Endothelial cell of umbilical vein (primary cell): ENCODE data around the gene EHD2. TPM values are rescaled to one million over a fixed set of nuclear protein-coding genes. Genes with fewer than 3 reads are reported as not detected.

Experiments used
- BruUV-seq: library from RNA; stranded (reverse); fragments of 400-500 nt; replicated peaks from 2 replicates; lab custom pipeline; 2021; lab: Mats Ljungman, UMichigan
- CTCF ChIA-PET: fragments of 300-600, 350-600 bp; sonication (Branson Sonifier 250); formaldehyde crosslinking; loops from one replicate; lab custom pipeline; 2021; ENCODE audit warnings: antibody characterized with exemption, inconsistent platforms; lab: Charles Lee
- POLR2A ChIA-PET: fragments of 300-600, 350-600 bp; sonication (Branson Sonifier 250); formaldehyde crosslinking; loops from one replicate; lab custom pipeline; 2021; ENCODE audit warnings: antibody characterized with exemption, inconsistent platforms; lab: Charles Lee
- DNase-seq: peaks from one replicate; pipeline ENCODE4 v3.0.0-alpha.2; 2011; ENCODE audit warnings: low read depth, low spot score
- FAIRE-seq: peaks from 2 replicates; lab custom pipeline; 2011; peaks lifted over from hg19 to GRCh38; lab: Jason Lieb, UNC
- H2AFZ ChIP-seq: 2 replicates; pipeline ENCODE4 v1.6.0; 2012; ENCODE audit warnings: low read depth, low read length, control low read depth, inconsistent platforms
- H3K27ac ChIP-seq: 2 replicates; pipeline ENCODE4 v1.5.1; 2011; ENCODE audit warnings: low read depth, mild to moderate bottlenecking, control low read depth, low read length, moderate library complexity; ENCODE audit not compliant: insufficient read depth
- H3K27me3 ChIP-seq, 2 experiments: 2 replicates each; pipeline versions ENCODE4 v1.6.0 to v1.6.1; 2011; ENCODE audit warnings: low read length in 2 of 2, mixed read lengths in 1 of 2; ENCODE audit not compliant: control insufficient read depth in 2 of 2, insufficient read depth in 2 of 2
- H3K36me3 ChIP-seq, 2 experiments: 2 replicates in 1 of 2; 3 replicates in 1 of 2; pipeline ENCODE4 v1.5.1; 2011; ENCODE audit warnings: low read length in 2 of 2, mild to moderate bottlenecking in 1 of 2, moderate library complexity in 1 of 2; ENCODE audit not compliant: control insufficient read depth in 2 of 2, insufficient read depth in 2 of 2; ENCODE audit errors: extremely low read depth in 1 of 2
- H3K4me1 ChIP-seq: 3 replicates; pipeline ENCODE4 v1.5.1; 2011; ENCODE audit warnings: mild to moderate bottlenecking, low read length; ENCODE audit not compliant: control insufficient read depth, insufficient read depth; ENCODE audit errors: extremely low read depth
- H3K4me2 ChIP-seq: 2 replicates; pipeline ENCODE4 v1.6.1; 2011; ENCODE audit warnings: low read length, control low read depth, mixed read lengths; ENCODE audit not compliant: insufficient read depth
- H3K4me3 ChIP-seq, 3 experiments: fragments of 200-600 bp in 1 of 3; sonication (generic), shearing (Covaris generic) in 1 of 3; replicated peaks in 1 of 3; 2 replicates each; pipeline ENCODE4 v1.5.1; 2011 to 2016; ENCODE audit warnings: control low read depth in 3 of 3, low read length in 3 of 3, mild to moderate bottlenecking in 2 of 3, inconsistent platforms in 1 of 3, low read depth in 1 of 3, moderate library complexity in 1 of 3; ENCODE audit not compliant: insufficient read depth in 1 of 3
- H3K79me2 ChIP-seq: 2 replicates; pipeline ENCODE4 v1.6.0; 2012; ENCODE audit warnings: low read length, inconsistent platforms; ENCODE audit not compliant: control insufficient read depth, insufficient read depth
- H3K9ac ChIP-seq: replicated peaks from 2 replicates; pipeline ENCODE3; 2011; ENCODE audit warnings: low read length, control low read depth; ENCODE audit not compliant: insufficient read depth; ENCODE audit errors: extremely low read depth
- H3K9me1 ChIP-seq: replicated peaks from 3 replicates; pipeline ENCODE4 v1.6.0; 2011; ENCODE audit warnings: mild to moderate bottlenecking, low read length; ENCODE audit not compliant: control insufficient read depth, insufficient read depth; ENCODE audit errors: extremely low read depth
- H3K9me3 ChIP-seq: replicated peaks from 2 replicates; pipeline ENCODE4 v1.5.1; 2012; ENCODE audit warnings: low read length, inconsistent platforms; ENCODE audit not compliant: control insufficient read depth, insufficient read depth
- H4K20me1 ChIP-seq: replicated peaks from 2 replicates; pipeline ENCODE3; 2011; ENCODE audit warnings: mild to moderate bottlenecking, low read length; ENCODE audit not compliant: control insufficient read depth, insufficient read depth; ENCODE audit errors: extremely low read depth
- CTCF ChIP-seq, 2 donors: IDR thresholded peaks; 1 replicate in 1 of 2; 2 replicates in 1 of 2; pipeline ENCODE4 v1.5.1; 2011; ENCODE audit warnings: low read length in 2 of 2, mild to moderate bottlenecking in 2 of 2, moderate library complexity in 2 of 2, control low read depth in 1 of 2, inconsistent platforms in 1 of 2, low read depth in 1 of 2; ENCODE audit not compliant: insufficient read depth in 1 of 2; ENCODE audit errors: extremely low read depth in 1 of 2
- EZH2 ChIP-seq: IDR thresholded peaks from 2 replicates; pipeline ENCODE4 v1.6.1; 2012; ENCODE audit warnings: borderline replicate concordance, low read depth, mild to moderate bottlenecking, moderate library complexity, low read length, inconsistent platforms; ENCODE audit not compliant: severe bottlenecking
- FOS ChIP-seq: IDR thresholded peaks from 2 replicates; pipeline ENCODE4 v1.6.1; 2011; ENCODE audit warnings: mild to moderate bottlenecking, low read length, moderate library complexity, borderline replicate concordance; ENCODE audit not compliant: insufficient read depth
- GATA2 ChIP-seq: IDR thresholded peaks from 2 replicates; pipeline ENCODE4 v1.7.0; 2011; ENCODE audit warnings: low read depth, mild to moderate bottlenecking, moderate library complexity, mixed read lengths, low read length; ENCODE audit not compliant: insufficient read length, insufficient read depth
- MAX ChIP-seq: IDR thresholded peaks from 2 replicates; pipeline ENCODE4 v1.6.1; 2011; ENCODE audit not compliant: insufficient read depth, insufficient read length
- MYC ChIP-seq: IDR thresholded peaks from one replicate; pipeline ENCODE4 v1.6.1; 2011; ENCODE audit warnings: mild to moderate bottlenecking, low read depth, low read length
- POLR2A ChIP-seq: IDR thresholded peaks from 2 replicates; pipeline ENCODE4 v1.6.1; 2012; ENCODE audit warnings: low read depth, mild to moderate bottlenecking, control low read depth, low read length
- dilution Hi-C: fragments of 300-500 bp; cut with MboI; formaldehyde crosslinking; loops from one replicate; pipeline ENCODE4 v1.15.0; 2019; ENCODE audit warnings: low sequenced_read_pairs; ENCODE audit not compliant: extremely low pct_ligation_motif_present
- intact Hi-C: fragments of 100-400 bp; cut with micrococcal nuclease; formaldehyde crosslinking; loops from one replicate; pipeline ENCODE4 v1.10.0; 2022
- polyA plus RNA-seq, 4 experiments: library from polyadenylated mRNA; depleted of rRNA in 3 of 4; stranded (reverse) in 3 of 4; unstranded in 1 of 4; fragments of >200 nt; gene quantifications; 2 replicates each; pipeline versions ENCODE4 v1.2.1 to v1.2.3, GENCODE V29; 2011 to 2012; ENCODE audit warnings: missing spikeins in 1 of 4
- total RNA-seq: library from RNA; stranded (reverse); gene quantifications from 2 replicates; pipeline ENCODE4 v1.2.3, GENCODE V29; 2021

Gene EHD2
- total and polyA plus RNA-seq, 2 donors (not counting 3 experiments of a cell fraction or from before 2014, with no cell fraction given): 110 to 220 TPM

GRCh38 chr19:47761566-47761965, 48.3 kb downstream of the EHD2 start:
- Histone ChIP-seq H2AFZ (no peak overlapping the region), H3K4me1 (peaks cover 4% of the 10 kb centered on the region), H3K27ac (no peak overlapping the region), H3K4me2 (no peak overlapping the region), H3K9ac (no peak overlapping the region), H4K20me1 (no peaks in the 10 kb centered on the region), H3K36me3 (peaks cover 7 to 18% of the 10 kb centered on the region in 2 experiments), H3K9me3 (no peaks in the 10 kb centered on the region), H3K79me2 (no peaks in the 10 kb centered on the region), H3K9me1 (no peaks in the 10 kb centered on the region), H3K4me3 (no peak overlapping the region), H3K27me3 (no peaks in the 10 kb centered on the region)
- ChIA-PET CTCF (no interaction called here), POLR2A (no interaction called here)
- intact Hi-C loops: no loop called here
- no peak for FAIRE-seq
- dilution Hi-C loops: no loop called here
- BruUV-seq: no TSS peak
- no peak for DNase-seq
- TF ChIP-seq CTCF (IDR thresholded peaks at IDR 0.05; ENCODE audit: extremely low read depth in 1 of 2, insufficient read depth in 1 of 2, low read depth in 1 of 2, low read length in 2 of 2) (no peak), MYC (no peak), EZH2 (no peak), POLR2A (no peak), FOS (no peak), GATA2 (no peak), MAX (no peak)
